SU-DHL-6 (cell line): Measurements from ENCODE around the gene BBS4.
A peak's percentile ranks its signal among the peaks of the same experiment; 100 is the strongest.

Experiments used
- H2AFZ ChIP-seq: fragments of 200-600 bp; sonication (generic); 2 replicates; pipeline ENCODE4 v1.6.1; 2014; ENCODE audit warnings: low read depth, mild to moderate bottlenecking, moderate library complexity, mixed read lengths, antibody characterized with exemption, low read length; ENCODE audit not compliant: severe bottlenecking
- H3F3A ChIP-seq: fragments of 200-600 bp; shearing (Covaris generic); 2 replicates; pipeline ENCODE4 v1.6.0; 2016; ENCODE audit warnings: antibody characterized with exemption, mild to moderate bottlenecking; ENCODE audit not compliant: insufficient read depth
- H3K27ac ChIP-seq: fragments of 200-600 bp; sonication (generic); 2 replicates; pipeline ENCODE4 v1.5.1; 2016; ENCODE audit warnings: low read depth, mild to moderate bottlenecking, low read length, moderate library complexity, mixed read lengths
- H3K27me3 ChIP-seq: fragments of 200-600 bp; sonication (generic), shearing (Covaris generic); 2 replicates; pipeline ENCODE4 v1.6.0; 2014; ENCODE audit warnings: mild to moderate bottlenecking, low read length
- H3K36me3 ChIP-seq: fragments of 200-600 bp; sonication (generic); 2 replicates; pipeline ENCODE4 v1.6.1; 2014; ENCODE audit warnings: mild to moderate bottlenecking, low read length, mixed read lengths
- H3K4me2 ChIP-seq: fragments of 300-600, 200-600 bp; shearing (Covaris generic), sonication (generic); 2 replicates; pipeline ENCODE4 v1.6.0; 2014; ENCODE audit warnings: low read length, low read depth, mild to moderate bottlenecking; ENCODE audit not compliant: poor library complexity, severe bottlenecking
- H3K4me3 ChIP-seq: fragments of 200-600 bp; sonication (generic); 2 replicates; pipeline ENCODE4 v1.5.1; 2014; ENCODE audit warnings: antibody characterized with exemption, low read length, mild to moderate bottlenecking, mixed read lengths; ENCODE audit not compliant: insufficient read depth, poor library complexity, severe bottlenecking
- H3K79me2 ChIP-seq: fragments of 200-600 bp; sonication (generic); 2 replicates; pipeline ENCODE4 v1.6.1; 2014; ENCODE audit warnings: mild to moderate bottlenecking, low read length, moderate library complexity; ENCODE audit not compliant: insufficient read depth
- H3K9ac ChIP-seq: fragments of 200-600 bp; sonication (generic); 2 replicates; pipeline ENCODE4 v1.7.0; 2014; ENCODE audit warnings: mild to moderate bottlenecking, low read length
- H3K9me2 ChIP-seq: fragments of 200-600 bp; sonication (generic); replicated peaks from 2 replicates; pipeline ENCODE4 v1.6.1; 2014; ENCODE audit warnings: low read length; ENCODE audit not compliant: insufficient read depth
- H3K9me3 ChIP-seq: fragments of 200-600 bp; sonication (generic); 2 replicates; pipeline ENCODE4 v1.6.1; 2014; ENCODE audit warnings: low read length, mixed read lengths; ENCODE audit not compliant: insufficient read depth
- H4K20me1 ChIP-seq: fragments of 200-600 bp; sonication (generic); 2 replicates; pipeline ENCODE4 v1.6.1; 2014; ENCODE audit warnings: low read depth, mild to moderate bottlenecking, antibody characterized with exemption, low read length, moderate library complexity, mixed read lengths
- CTCF ChIP-seq: fragments of 200-600 bp; sonication (generic); IDR thresholded peaks from one replicate; pipeline ENCODE4 v1.5.1; 2017; ENCODE audit warnings: antibody characterized with exemption, mild to moderate bottlenecking, low read length, moderate library complexity; ENCODE audit not compliant: insufficient read depth, poor library complexity, severe bottlenecking
- EZH2phosphoT487 ChIP-seq: fragments of 200-600 bp; sonication (generic), shearing (Covaris generic); conservative IDR thresholded peaks from 2 replicates; pipeline ENCODE4 v1.6.1; 2018; ENCODE audit warnings: mild to moderate bottlenecking, antibody characterized with exemption, low read length, moderate library complexity, mixed read lengths

Gene BBS4

GRCh38 chr15:72771329-72771725 lies 85.3 kb downstream of the BBS4 start:
- Histone ChIP-seq H3K36me3 (peaks cover 54% of the 10 kb centered on the region), H3K4me3 (no peak overlapping the region), H3K27me3 (no peaks in the 10 kb centered on the region), H3K4me2 (no peak overlapping the region), H3K27ac (no peak overlapping the region), H2AFZ (no peak overlapping the region), H3F3A (no peaks in the 10 kb centered on the region), H3K9me3 (no peaks in the 10 kb centered on the region), H4K20me1 (no peaks in the 10 kb centered on the region), H3K79me2 (peaks cover 51% of the 10 kb centered on the region), H3K9me2 (no peaks in the 10 kb centered on the region), H3K9ac (no peak overlapping the region)
- TF ChIP-seq CTCF (no peak), EZH2phosphoT487 (no peak)

GRCh38 chr15:72774696-72775383 lies 88.8 kb downstream of the BBS4 start:
- H3F3A ChIP-seq: no peaks in the 10 kb centered on the region
- peaks cover 28% of the 10 kb centered on the region for H3K36me3 ChIP-seq
- peak overlapping the region; percentile 7 for H3K4me2 ChIP-seq
- TF ChIP-seq CTCF (no peak), EZH2phosphoT487 (no peak)
- no peaks in the 10 kb centered on the region for H3K9me3 ChIP-seq
- no peak overlapping the region for H3K4me3 ChIP-seq
- H3K9ac ChIP-seq: no peak overlapping the region
- no peaks in the 10 kb centered on the region; the same call in 1 of the 2 replicates for H4K20me1 ChIP-seq
- no peaks in the 10 kb centered on the region for H3K27me3 ChIP-seq
- H3K27ac ChIP-seq: no peak overlapping the region
- H2AFZ ChIP-seq: no peak overlapping the region
- H3K9me2 ChIP-seq: no peaks in the 10 kb centered on the region
- peaks cover 67% of the 10 kb centered on the region for H3K79me2 ChIP-seq

- Histone ChIP-seq H3K27ac (no peak overlapping the region), H3K27me3 (no peaks in the 10 kb centered on the region), H3K79me2 (peaks cover 95% of the 10 kb centered on the region), H3K9ac (no peak overlapping the region), H3K9me3 (no peaks in the 10 kb centered on the region), H3K4me3 (no peak overlapping the region), H3K4me2 (no peak overlapping the region), H3K9me2 (no peaks in the 10 kb centered on the region), H3F3A (no peaks in the 10 kb centered on the region), H3K36me3 (peaks cover 6% of the 10 kb centered on the region; the same call in 1 of the 2 replicates), H2AFZ (no peak overlapping the region), H4K20me1 (no peaks in the 10 kb centered on the region; the same call in 1 of the 2 replicates)
- no peak for TF ChIP-seq CTCF
- TF ChIP-seq EZH2phosphoT487: no peak
These were observed 92.8 kb downstream of the BBS4 start for GRCh38 chr15:72778796-72779195.
